GM12878 (cell line): ENCODE data around the gene BMAL2. TPM values are rescaled to one million over a fixed set of nuclear protein-coding genes. Genes with fewer than 3 reads are reported as not detected.
A peak's percentile ranks its signal among the peaks of the same experiment; 100 is the strongest.

Source experiments
- ATAC-seq: fragments of 200-7000 bp; cut with Tn5 transposase; 3 replicates; pipeline ENCODE4 v1.9.1; 2020; ENCODE audit warnings: mild to moderate bottlenecking, moderate library complexity
- BruUV-seq: library from RNA; stranded (reverse); fragments of 400-500 nt; replicated peaks from 2 replicates; lab custom pipeline; 2021; lab: Mats Ljungman, UMichigan
- CTCF ChIA-PET: fragments of 300-600 bp; sonication (Branson Sonifier 250); formaldehyde crosslinking; extraction: SDS; loops from one replicate; lab custom pipeline; 2021; ENCODE audit warnings: inconsistent platforms; lab: Yijun Ruan, JAX
- POLR2A ChIA-PET: fragments of 350-600 bp; formaldehyde crosslinking; extraction: SDS; loops from one replicate; lab custom pipeline; 2021; ENCODE audit warnings: inconsistent platforms; lab: Charles Lee
- RAD21 ChIA-PET: fragments of 300-600 bp; sonication (Branson Sonifier 250); formaldehyde crosslinking; loops from one replicate; lab custom pipeline; 2023; ENCODE audit warnings: antibody characterized with exemption; ENCODE audit not compliant: unreplicated experiment; lab: Charles Lee
- SMC1A ChIA-PET: fragments of 300-600 bp; sonication (Branson Sonifier 250); formaldehyde crosslinking; loops from one replicate; lab custom pipeline; 2023; ENCODE audit not compliant: unreplicated experiment, uncharacterized antibody; lab: Charles Lee
- DNase-seq: peaks from one replicate; pipeline ENCODE4 v3.0.0-alpha.2; 2011; ENCODE audit warnings: low read depth, low spot score
- FAIRE-seq: peaks from 3 replicates; lab custom pipeline; 2011; peaks lifted over from hg19 to GRCh38; lab: Jason Lieb, UNC
- H2AFZ ChIP-seq: 2 replicates; pipeline ENCODE4 v1.6.0; 2011; ENCODE audit warnings: low read depth, low read length, control low read depth; ENCODE audit not compliant: control insufficient read depth
- H3K27ac ChIP-seq: 2 replicates; pipeline ENCODE4 v1.5.1; 2011; ENCODE audit warnings: control low read depth; ENCODE audit not compliant: control insufficient read depth, insufficient read depth
- H3K27me3 ChIP-seq, 2 experiments: replicated peaks in 1 of 2; 2 replicates each; pipeline versions ENCODE4 v1.6.0 to v1.6.1; 2011; ENCODE audit warnings: low read length in 1 of 2; ENCODE audit not compliant: control insufficient read depth in 2 of 2, insufficient read depth in 2 of 2
- H3K36me3 ChIP-seq, 2 experiments: 2 replicates each; pipeline ENCODE4 v1.5.1; 2011; ENCODE audit warnings: low read length in 1 of 2; ENCODE audit not compliant: control insufficient read depth in 2 of 2, insufficient read depth in 2 of 2
- H3K4me1 ChIP-seq: 2 replicates; pipeline ENCODE4 v1.6.1; 2011; ENCODE audit warnings: mild to moderate bottlenecking, low read length, moderate library complexity, mixed read lengths; ENCODE audit not compliant: control insufficient read depth, insufficient read depth
- H3K4me2 ChIP-seq: 2 replicates; pipeline ENCODE4 v1.6.0; 2011; ENCODE audit warnings: control low read depth; ENCODE audit not compliant: control insufficient read depth, insufficient read depth
- H3K4me3 ChIP-seq: fragments of 200-600 bp; sonication (generic); 2 replicates; pipeline ENCODE4 v1.5.1; 2016
- H3K79me2 ChIP-seq: 2 replicates; pipeline ENCODE4 v1.6.0; 2011; ENCODE audit warnings: low read length; ENCODE audit not compliant: control insufficient read depth, insufficient read depth
- H3K9ac ChIP-seq: 2 replicates; pipeline ENCODE4 v1.8.0; 2011; ENCODE audit warnings: low read length, control low read depth, mixed read lengths; ENCODE audit not compliant: control insufficient read depth, insufficient read depth
- H3K9me3 ChIP-seq: replicated peaks from 3 replicates; pipeline ENCODE4 v1.5.1; 2011; ENCODE audit warnings: mild to moderate bottlenecking, low read length; ENCODE audit not compliant: control insufficient read depth, insufficient read depth
- H4K20me1 ChIP-seq: 2 replicates; pipeline ENCODE4 v1.6.0; 2011; ENCODE audit not compliant: control insufficient read depth, insufficient read depth
- ATF7 ChIP-seq: fragments of 450-650 bp; IDR thresholded peaks from 2 replicates; pipeline ENCODE4 v1.6.1; 2016; ENCODE audit warnings: low read depth, mild to moderate bottlenecking
- HDGF ChIP-seq: fragments of 450-650 bp; IDR thresholded peaks from 2 replicates; pipeline ENCODE4 v1.6.1; 2016; ENCODE audit warnings: antibody characterized with exemption
- MYB ChIP-seq: fragments of 150-350 bp; IDR thresholded peaks from 2 replicates; pipeline ENCODE4 v1.6.1; 2014; ENCODE audit warnings: mild to moderate bottlenecking, low read depth, low read length, borderline replicate concordance
- NFYA ChIP-seq: IDR thresholded peaks from 2 replicates; pipeline ENCODE4 v1.6.1; 2011; ENCODE audit warnings: low read depth, mild to moderate bottlenecking, low read length, improper control_type of control experiment, borderline replicate concordance
- PAX8 ChIP-seq: fragments of 450-650 bp; IDR thresholded peaks from 2 replicates; pipeline ENCODE4 v1.6.1; 2017; ENCODE audit warnings: mild to moderate bottlenecking, moderate library complexity
- RAD21 ChIP-seq: IDR thresholded peaks from 2 replicates; pipeline ENCODE4 v1.6.1; 2011; ENCODE audit warnings: mild to moderate bottlenecking, low read depth, low read length, moderate library complexity; ENCODE audit not compliant: insufficient read depth
- RUNX3 ChIP-seq: IDR thresholded peaks from 2 replicates; pipeline ENCODE4 v1.6.1; 2012; ENCODE audit warnings: low read length, inconsistent platforms
- ZNF384 ChIP-seq: IDR thresholded peaks from 2 replicates; pipeline ENCODE4 v1.6.1; 2012; ENCODE audit warnings: low read depth, mild to moderate bottlenecking, low read length, improper control_type of control experiment, borderline replicate concordance
- WGBS: methylation state at CpG from one replicate; pipeline ENCODE4 v1.1.6; 2016; ENCODE audit warnings: low lambda C conversion rate; ENCODE audit not compliant: insufficient replicate concordance, insufficient coverage; ENCODE audit errors: missing lambda C conversion rate; 5-methylcytosine and 5-hydroxymethylcytosine counted together
- in situ Hi-C: fragments of 300-500 bp; cut with MboI; formaldehyde crosslinking; loops from 9 replicates; pipeline ENCODE4 v1.14.3; 2018; ENCODE audit warnings: mixed read lengths
- intact Hi-C: fragments of 100-400 bp; cut with micrococcal nuclease; formaldehyde crosslinking; loops from one replicate; pipeline ENCODE4 v1.14.2; 2022; ENCODE audit not compliant: unreplicated experiment
- polyA plus RNA-seq, 11 experiments: library from polyadenylated mRNA; depleted of rRNA in 4 of 11; unstranded in 6 of 11; stranded (reverse) in 5 of 11; fragments of >200 nt; fragmentation: Nextera tagmentation in 4 of 11; fragmentation: Illumina TruSeq in 1 of 11; extraction: Ambion mirVana in 4 of 11; extraction: Trizol in 1 of 11; gene quantifications; 1 replicate in 1 of 11; 2 replicates in 10 of 11; pipeline versions ENCODE4 v1.2.1 to v1.2.3, GENCODE V29; 2011 to 2016; ENCODE audit warnings: inconsistent platforms in 2 of 11, missing spikeins in 2 of 11, low read depth in 1 of 11
- total RNA-seq, 4 experiments: library from RNA; depleted of rRNA in 3 of 4; stranded (reverse); fragments of >200 nt in 3 of 4; fragmentation: Illumina TruSeq in 1 of 4; extraction: Trizol in 1 of 4; gene quantifications; 2 replicates each; pipeline versions ENCODE4 v1.2.1 to v1.2.3, GENCODE V29; 2013 to 2021
- TF ChIP-seq, protein P1 (sequence below): fragments of 450-650 bp; IDR thresholded peaks from 2 replicates; pipeline ENCODE4 v1.6.1; 2016; ENCODE audit warnings: mild to moderate bottlenecking
- TF ChIP-seq, protein P2 (sequence below), 3 experiments: IDR thresholded peaks in 2 of 3; conservative IDR thresholded peaks in 1 of 3; 2 replicates each; pipeline ENCODE4 v1.5.1; 2011; ENCODE audit warnings: low read depth in 3 of 3, low read length in 3 of 3, mild to moderate bottlenecking in 3 of 3, control low read depth in 2 of 3, moderate library complexity in 2 of 3, inconsistent platforms in 1 of 3, mixed read lengths in 1 of 3; ENCODE audit not compliant: control insufficient read depth in 2 of 3, insufficient read depth in 1 of 3; ENCODE audit errors: extremely low read depth in 1 of 3
- TF ChIP-seq, protein P3 (sequence below): fragments of 450-650 bp; IDR thresholded peaks from 2 replicates; pipeline ENCODE4 v1.6.1; 2017; ENCODE audit warnings: mild to moderate bottlenecking, moderate library complexity

BMAL2 gene
- total and polyA plus RNA-seq, 10 of the 15 experiments (the other 5 are each of a cell fraction or from before 2014, with no cell fraction given): 7.9 to 53.6 (median 35.5) TPM

GRCh38 chr12:27305673-27306456, 26.8 kb upstream of the BMAL2 start:
- RAD21 ChIA-PET: interaction anchor here (0.6 to 11.3 kb wide), 66 partner anchors 8 to 490 kb away, joined by 3 to 282 read pairs (median 5); partner anchors contain the start of genes BMAL2, ITPR2, MED21 and STK38L
- CTCF ChIA-PET: interaction anchor here (0.6 to 8.6 kb wide), 67 partner anchors 10 to 507 kb away, joined by 3 to 294 read pairs (median 5); partner anchors contain the start of genes MED21, STK38L and TM7SF3
- TSS peak; percentile 3 for BruUV-seq
- TF ChIP-seq ATF7: peak; percentile 80
- TF ChIP-seq, protein P1, sequence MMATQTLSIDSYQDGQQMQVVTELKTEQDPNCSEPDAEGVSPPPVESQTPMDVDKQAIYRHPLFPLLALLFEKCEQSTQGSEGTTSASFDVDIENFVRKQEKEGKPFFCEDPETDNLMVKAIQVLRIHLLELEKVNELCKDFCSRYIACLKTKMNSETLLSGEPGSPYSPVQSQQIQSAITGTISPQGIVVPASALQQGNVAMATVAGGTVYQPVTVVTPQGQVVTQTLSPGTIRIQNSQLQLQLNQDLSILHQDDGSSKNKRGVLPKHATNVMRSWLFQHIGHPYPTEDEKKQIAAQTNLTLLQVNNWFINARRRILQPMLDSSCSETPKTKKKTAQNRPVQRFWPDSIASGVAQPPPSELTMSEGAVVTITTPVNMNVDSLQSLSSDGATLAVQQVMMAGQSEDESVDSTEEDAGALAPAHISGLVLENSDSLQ: no peak
- TF ChIP-seq ZNF384: peak; percentile 76
- TF ChIP-seq MYB: no peak
- no peak for TF ChIP-seq PAX8
- no peak for TF ChIP-seq NFYA
- peak; percentile 54; the same call in 1 of the 2 replicates for TF ChIP-seq RAD21
- TF ChIP-seq RUNX3: peak; percentile 21; the same call in 1 of the 2 replicates
- TF ChIP-seq, protein P2, sequence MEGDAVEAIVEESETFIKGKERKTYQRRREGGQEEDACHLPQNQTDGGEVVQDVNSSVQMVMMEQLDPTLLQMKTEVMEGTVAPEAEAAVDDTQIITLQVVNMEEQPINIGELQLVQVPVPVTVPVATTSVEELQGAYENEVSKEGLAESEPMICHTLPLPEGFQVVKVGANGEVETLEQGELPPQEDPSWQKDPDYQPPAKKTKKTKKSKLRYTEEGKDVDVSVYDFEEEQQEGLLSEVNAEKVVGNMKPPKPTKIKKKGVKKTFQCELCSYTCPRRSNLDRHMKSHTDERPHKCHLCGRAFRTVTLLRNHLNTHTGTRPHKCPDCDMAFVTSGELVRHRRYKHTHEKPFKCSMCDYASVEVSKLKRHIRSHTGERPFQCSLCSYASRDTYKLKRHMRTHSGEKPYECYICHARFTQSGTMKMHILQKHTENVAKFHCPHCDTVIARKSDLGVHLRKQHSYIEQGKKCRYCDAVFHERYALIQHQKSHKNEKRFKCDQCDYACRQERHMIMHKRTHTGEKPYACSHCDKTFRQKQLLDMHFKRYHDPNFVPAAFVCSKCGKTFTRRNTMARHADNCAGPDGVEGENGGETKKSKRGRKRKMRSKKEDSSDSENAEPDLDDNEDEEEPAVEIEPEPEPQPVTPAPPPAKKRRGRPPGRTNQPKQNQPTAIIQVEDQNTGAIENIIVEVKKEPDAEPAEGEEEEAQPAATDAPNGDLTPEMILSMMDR (IDR thresholded peaks at IDR 0.05 in 2 of 3, conservative IDR thresholded peaks at IDR 0.05 in 1 of 3; ENCODE audit: control insufficient read depth in 2 of 3, extremely low read depth in 1 of 3, insufficient read depth in 1 of 3, low read depth in 3 of 3, low read length in 3 of 3): peak in 1 of 3 experiments; percentile 15; a peak in 1 of 6 replicates
- TF ChIP-seq, protein P3, sequence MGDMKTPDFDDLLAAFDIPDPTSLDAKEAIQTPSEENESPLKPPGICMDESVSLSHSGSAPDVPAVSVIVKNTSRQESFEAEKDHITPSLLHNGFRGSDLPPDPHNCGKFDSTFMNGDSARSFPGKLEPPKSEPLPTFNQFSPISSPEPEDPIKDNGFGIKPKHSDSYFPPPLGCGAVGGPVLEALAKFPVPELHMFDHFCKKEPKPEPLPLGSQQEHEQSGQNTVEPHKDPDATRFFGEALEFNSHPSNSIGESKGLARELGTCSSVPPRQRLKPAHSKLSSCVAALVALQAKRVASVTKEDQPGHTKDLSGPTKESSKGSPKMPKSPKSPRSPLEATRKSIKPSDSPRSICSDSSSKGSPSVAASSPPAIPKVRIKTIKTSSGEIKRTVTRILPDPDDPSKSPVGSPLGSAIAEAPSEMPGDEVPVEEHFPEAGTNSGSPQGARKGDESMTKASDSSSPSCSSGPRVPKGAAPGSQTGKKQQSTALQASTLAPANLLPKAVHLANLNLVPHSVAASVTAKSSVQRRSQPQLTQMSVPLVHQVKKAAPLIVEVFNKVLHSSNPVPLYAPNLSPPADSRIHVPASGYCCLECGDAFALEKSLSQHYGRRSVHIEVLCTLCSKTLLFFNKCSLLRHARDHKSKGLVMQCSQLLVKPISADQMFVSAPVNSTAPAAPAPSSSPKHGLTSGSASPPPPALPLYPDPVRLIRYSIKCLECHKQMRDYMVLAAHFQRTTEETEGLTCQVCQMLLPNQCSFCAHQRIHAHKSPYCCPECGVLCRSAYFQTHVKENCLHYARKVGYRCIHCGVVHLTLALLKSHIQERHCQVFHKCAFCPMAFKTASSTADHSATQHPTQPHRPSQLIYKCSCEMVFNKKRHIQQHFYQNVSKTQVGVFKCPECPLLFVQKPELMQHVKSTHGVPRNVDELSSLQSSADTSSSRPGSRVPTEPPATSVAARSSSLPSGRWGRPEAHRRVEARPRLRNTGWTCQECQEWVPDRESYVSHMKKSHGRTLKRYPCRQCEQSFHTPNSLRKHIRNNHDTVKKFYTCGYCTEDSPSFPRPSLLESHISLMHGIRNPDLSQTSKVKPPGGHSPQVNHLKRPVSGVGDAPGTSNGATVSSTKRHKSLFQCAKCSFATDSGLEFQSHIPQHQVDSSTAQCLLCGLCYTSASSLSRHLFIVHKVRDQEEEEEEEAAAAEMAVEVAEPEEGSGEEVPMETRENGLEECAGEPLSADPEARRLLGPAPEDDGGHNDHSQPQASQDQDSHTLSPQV: 0 out of 2 replicates have a peak, but pooled peaks have one; percentile 28
- no peak for TF ChIP-seq HDGF

More at GRCh38 chr12:27305673-27306456, 26.8 kb upstream of the BMAL2 start:
- intact Hi-C loops: loop anchor here (1.0 to 5.0 kb wide), 6 partner anchors 61 to 291 kb away; partner anchors contain the start of genes STK38L and TM7SF3
- Histone ChIP-seq H4K20me1 (no peaks in the 10 kb centered on the region), H3K9me3 (no peaks in the 10 kb centered on the region), H3K9ac (no peak overlapping the region), H3K27me3 (no peaks in the 10 kb centered on the region), H3K4me3 (no peak overlapping the region), H3K79me2 (no peaks in the 10 kb centered on the region; the same call in none of the 2 replicates), H3K4me2 (no peak overlapping the region), H2AFZ (no peak overlapping the region), H3K27ac (no peak overlapping the region), H3K4me1 (peaks cover 35% of the 10 kb centered on the region), H3K36me3 (peaks cover 4 to 17% of the 10 kb centered on the region in 2 experiments)
- peak; percentile 26; the same call in 2 of the 3 replicates for ATAC-seq
- SMC1A ChIA-PET: interaction anchor here (0.6 to 12.2 kb wide), 70 partner anchors 9 to 420 kb away, joined by 3 to 269 read pairs (median 6); partner anchors contain the start of genes BMAL2, MED21 and STK38L
- 100% methylated on average over 1 of the region's 1 CpG for WGBS
- DNase-seq: no peak
- FAIRE-seq: no peak
- in situ Hi-C loops: no loop called here
- POLR2A ChIA-PET: interaction anchor here (1.0 to 2.9 kb wide), 20 partner anchors 8 to 292 kb away, joined by 3 to 11 read pairs (median 4); partner anchors contain the start of genes BMAL2, STK38L and TM7SF3
